GM19240 (cell line): ENCODE results near the gene MARK3.

ENCODE experiments used
- DNase-seq: peaks from one replicate; pipeline ENCODE4 v3.0.0; 2011; ENCODE audit warnings: low spot score; ENCODE audit not compliant: insufficient read length

Gene MARK3

GRCh38 chr14:103535081-103535890 is 150.1 kb downstream of the MARK3 start:
- no peak for DNase-seq

GRCh38 chr14:103535891-103536565 is 150.8 kb downstream of the MARK3 start:
- DNase-seq, result no peak

GRCh38 chr14:103536693-103537092 is 151.5 kb downstream of the MARK3 start:
- no peak for DNase-seq

GRCh38 chr14:103537175-103537990 is 152.2 kb downstream of the MARK3 start:
- DNase-seq, result no peak

- DNase-seq, result no peak
These were observed 153.3 kb downstream of the MARK3 start for GRCh38 chr14:103538291-103539055.

GRCh38 chr14:103539056-103539825 is 154.0 kb downstream of the MARK3 start:
- DNase-seq, result no peak

GRCh38 chr14:103540821-103541708 is 155.8 kb downstream of the MARK3 start:
- DNase-seq, result no peak

GRCh38 chr14:103541709-103542604 is 156.7 kb downstream of the MARK3 start:
- no peak for DNase-seq

- no peak for DNase-seq
These were observed 157.4 kb downstream of the MARK3 start for GRCh38 chr14:103542605-103543088.

GRCh38 chr14:103543140-103543539 is 157.9 kb downstream of the MARK3 start:
- DNase-seq, result no peak

- no peak for DNase-seq
These were observed 158.6 kb downstream of the MARK3 start for GRCh38 chr14:103543721-103544387.

- no peak for DNase-seq
These were observed 159.4 kb downstream of the MARK3 start for GRCh38 chr14:103544388-103545218.

GRCh38 chr14:103545219-103545914 is 160.2 kb downstream of the MARK3 start:
- no peak for DNase-seq

- DNase-seq, result no peak
These were observed 160.9 kb downstream of the MARK3 start for GRCh38 chr14:103545915-103546651.

- DNase-seq, result peak; percentile 95
These were observed 161.6 kb downstream of the MARK3 start for GRCh38 chr14:103546652-103547454.
